Activated CD4-positive, CD25-positive, alpha-beta regulatory T cell (primary cell): Measurements from ENCODE around the gene TOX3.

ENCODE experiments used
- DNase-seq, 4 experiments: peaks; one replicate each; lab custom pipeline; 2025; lab: John Stamatoyannopoulos, UW

The TOX3 gene

GRCh38 chr16:52547004-52547833 lies at the start of gene TOX3:
TSS of gene TOX3 (minus strand) at chr16:52547143. CDS start at chr16:52546723, 420 bp downstream.
- no peak for DNase-seq

- DNase-seq, result no peak
Measured at GRCh38 chr16:52592778-52593177, 45.8 kb upstream of the TOX3 start.

DNA sequence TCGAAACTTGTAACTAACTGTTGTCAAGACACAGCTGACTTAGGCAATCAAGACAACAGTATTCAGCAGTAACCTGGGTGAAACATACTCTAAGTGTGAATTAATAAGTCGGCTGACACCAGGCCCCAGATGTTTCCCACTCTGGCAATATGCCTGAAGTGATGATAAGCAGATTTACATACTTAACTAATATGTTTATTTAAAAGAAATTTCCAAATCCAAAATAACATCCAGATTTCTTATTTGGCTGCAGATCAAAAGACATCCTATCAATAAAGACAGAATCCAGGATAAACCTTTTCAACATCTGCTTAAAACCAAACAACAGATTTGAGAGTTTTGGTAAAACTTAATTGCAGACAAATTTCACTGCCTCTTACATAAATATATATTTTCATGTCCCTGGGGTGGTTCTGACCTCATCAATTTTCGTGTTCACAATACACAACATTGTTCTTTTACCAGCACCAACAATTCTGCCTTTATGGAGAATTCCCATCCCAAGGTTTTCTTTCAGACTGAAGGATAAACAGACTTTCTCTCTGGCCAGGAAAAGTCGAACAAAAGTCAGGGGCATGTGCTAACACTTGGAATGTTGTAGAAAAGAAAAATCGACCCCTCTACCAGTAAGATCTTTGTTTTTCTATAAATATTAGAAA lies 45.1 kb upstream of the TOX3 start:
- DNase-seq, result no peak

DNA sequence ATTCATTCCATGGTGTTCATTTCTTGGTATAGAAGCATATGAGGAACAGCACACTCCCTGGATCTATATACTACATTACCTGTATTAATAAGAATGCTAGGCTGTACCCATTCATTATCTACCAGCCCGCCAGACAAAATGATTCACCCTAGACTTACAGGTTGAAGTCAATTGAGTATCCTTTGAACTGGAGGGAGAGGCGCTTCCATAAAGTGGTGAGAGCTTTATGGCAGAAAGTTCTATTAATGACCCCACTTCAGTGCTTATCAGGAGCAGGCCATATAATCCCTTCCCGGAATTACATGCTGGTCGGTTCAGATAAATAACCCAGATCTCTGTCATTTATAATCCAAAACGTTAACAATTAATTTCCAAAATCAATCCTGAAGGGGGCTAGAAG lies 44.5 kb upstream of the TOX3 start:
- DNase-seq, result no peak

DNA sequence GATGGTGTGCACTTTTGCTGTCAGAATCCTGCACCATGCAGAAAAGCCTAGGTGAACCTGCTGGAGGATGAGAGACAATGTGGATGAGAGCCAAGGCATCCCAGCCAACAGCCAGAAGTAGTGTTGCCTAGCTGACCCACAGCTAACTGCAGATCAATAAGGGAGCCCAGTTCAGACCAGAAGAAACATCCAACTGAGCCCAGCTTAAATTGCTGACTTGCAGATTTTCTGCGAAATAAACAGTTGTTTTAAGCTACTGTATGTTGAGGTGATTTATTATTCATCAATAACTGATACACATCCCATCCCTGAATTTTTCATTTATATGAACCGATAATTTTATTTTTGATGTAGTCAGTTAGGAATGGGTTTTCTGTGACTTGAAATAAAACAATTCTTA lies 39.2 kb upstream of the TOX3 start:
- no peak for DNase-seq

GRCh38 chr16:52584354-52585320 lies 37.7 kb upstream of the TOX3 start:
- no peak for DNase-seq

GRCh38 chr16:52581530-52581929 lies 34.6 kb upstream of the TOX3 start:
- no peak for DNase-seq

- no peak for DNase-seq
Measured at GRCh38 chr16:52580488-52580887, 33.5 kb upstream of the TOX3 start.

- no peak for DNase-seq
Measured at GRCh38 chr16:52578829-52579498, 32.0 kb upstream of the TOX3 start.

DNA sequence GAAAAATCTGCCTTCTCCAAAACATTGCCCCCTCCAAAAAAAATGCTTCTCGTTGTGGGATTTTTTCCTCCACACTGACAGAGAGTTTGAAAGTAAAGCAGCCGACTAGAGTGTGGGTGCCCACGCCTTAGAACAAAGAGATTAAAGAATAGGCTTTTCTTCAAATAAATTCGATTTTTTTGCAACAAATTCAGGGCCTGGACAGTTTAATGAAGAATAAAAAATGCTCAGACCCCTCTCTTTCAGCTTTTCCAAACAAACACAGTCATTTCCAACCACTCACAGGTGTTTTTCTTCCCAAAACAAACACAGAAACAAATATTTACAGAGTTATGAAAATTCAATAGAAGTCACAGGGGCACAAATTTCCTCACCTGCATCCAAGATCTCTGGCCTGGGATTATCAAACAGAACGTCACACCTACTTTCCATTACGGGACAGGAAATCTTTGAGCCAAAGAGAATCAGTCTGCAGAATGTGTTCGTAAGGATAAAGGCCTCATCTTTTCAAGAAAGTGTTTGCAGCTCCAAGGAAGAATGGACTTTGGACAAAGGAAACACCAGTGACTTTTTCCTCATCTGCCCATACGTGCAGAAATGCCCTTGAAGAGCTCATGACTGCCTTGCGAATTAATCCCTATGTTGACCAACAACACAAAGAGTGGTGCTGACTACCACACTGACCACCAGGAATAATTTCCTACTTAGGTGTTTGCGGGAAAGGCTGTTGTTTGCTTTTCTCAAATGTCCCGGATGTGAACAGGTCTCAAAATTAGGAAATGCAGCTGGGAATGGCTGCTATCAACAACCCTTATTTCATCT lies 31.3 kb upstream of the TOX3 start:
- DNase-seq, result no peak

DNA sequence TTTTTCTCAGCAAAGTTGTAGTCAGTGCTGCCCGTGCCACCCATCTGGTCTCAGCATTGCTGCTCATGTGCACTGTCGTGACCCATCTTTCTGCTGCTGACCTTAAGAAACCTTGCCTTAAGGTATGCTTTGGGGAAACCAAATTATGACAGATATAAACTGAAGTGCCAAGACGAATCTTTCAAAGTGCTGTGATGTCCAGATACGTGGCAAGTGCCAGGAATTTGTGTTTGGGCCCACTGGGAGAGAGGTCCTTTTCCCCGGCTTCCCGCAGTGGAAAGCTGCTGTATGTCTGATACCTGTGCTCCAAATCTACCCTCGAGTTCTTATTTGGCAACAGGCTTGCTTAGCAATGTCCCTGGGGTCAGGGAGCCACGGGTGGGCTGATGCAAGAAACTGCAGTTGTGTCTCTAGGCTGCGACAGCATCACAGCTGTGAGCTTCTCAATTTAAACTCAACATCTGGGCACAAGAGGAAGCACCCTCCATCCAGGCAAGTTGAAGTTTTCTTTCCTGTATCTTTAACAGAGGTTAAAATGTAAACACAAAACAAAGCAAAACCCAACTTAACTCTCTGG lies 30.3 kb upstream of the TOX3 start:
- no peak for DNase-seq

GRCh38 chr16:52573365-52574299 lies 26.7 kb upstream of the TOX3 start:
- DNase-seq, result no peak

DNA sequence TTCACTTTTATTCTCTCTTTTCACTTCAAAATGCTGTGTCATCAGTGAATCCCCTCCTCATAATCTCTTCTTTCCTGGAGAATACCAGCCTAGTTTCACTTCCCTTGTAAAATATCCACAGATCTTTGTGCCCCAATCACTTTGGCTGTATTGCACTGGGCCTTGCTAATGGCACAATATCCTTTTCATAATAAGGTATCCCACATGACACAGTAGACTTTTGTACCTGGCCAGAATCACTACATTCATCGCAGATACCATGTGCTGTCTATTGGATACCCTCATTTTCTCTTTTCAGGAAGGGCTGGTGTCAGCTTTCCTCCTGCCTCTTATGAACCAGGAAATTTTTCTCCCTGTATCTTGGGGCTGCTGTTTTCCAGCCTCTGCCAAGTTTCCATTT lies 25.7 kb upstream of the TOX3 start:
- DNase-seq, result no peak

- no peak for DNase-seq
Measured at GRCh38 chr16:52570495-52571091, 23.6 kb upstream of the TOX3 start.

GRCh38 chr16:52569701-52570100 lies 22.8 kb upstream of the TOX3 start:
- DNase-seq, result no peak

DNA sequence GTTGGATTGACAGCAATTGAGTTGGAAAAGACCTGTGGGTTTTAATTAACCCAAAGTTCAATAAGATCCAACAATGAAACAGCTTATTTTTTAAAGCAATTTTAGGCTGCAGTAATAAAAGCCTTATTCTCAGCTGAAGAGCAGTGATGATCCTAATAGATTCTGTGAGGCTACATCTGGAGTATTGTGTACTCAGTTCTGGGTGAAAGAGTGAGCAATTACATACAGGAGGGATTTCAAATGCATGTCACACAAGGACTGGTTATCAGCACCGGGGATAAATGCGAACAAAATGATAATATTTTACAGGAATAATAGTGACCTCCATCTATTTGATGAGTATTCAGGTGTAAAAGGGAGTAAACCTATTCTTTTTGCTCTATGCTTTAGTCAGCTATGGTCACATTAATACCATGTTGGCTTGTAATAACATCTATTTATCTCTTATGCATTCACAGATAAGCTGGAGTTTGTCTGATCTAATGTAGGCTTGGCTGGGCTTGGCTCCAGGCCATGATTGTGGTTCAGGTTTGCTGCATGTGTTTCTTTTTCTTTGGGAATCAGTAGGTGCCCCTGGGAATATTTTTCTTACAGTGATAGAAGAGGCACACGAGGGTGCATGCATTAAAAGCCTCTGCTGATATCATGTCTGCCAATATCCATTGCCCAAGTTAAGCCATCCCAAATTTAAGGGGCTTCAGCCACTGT lies 22.2 kb upstream of the TOX3 start:
- DNase-seq, result no peak

- DNase-seq, result no peak
Measured at GRCh38 chr16:52568495-52568894, 21.6 kb upstream of the TOX3 start.

GRCh38 chr16:52567193-52567592 lies 20.2 kb upstream of the TOX3 start:
- no peak for DNase-seq
